ENCODE results near the gene NME5.

DNA sequence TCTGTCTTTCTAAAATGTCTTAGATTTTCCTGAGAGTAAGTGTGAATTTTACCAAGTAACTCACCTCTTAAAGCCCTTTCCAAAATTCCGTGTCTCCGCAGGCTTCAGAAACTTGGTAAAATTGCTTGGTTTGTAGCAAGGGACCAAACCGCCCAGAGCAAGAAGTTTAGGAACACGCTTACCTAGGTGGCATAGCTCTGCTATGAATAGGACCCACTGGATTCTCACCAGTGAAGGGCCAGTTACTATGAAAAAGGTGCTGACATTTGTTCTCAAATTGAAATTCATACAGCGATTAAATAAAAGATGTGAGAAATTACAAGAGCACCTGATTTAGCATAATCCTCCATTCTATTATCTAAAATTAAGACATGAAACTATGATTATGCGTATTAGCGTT is 6.7 kb downstream of the NME5 start:
- TF ChIP-seq POLR2A (IDR thresholded peaks at IDR 0.05; ENCODE audit: low read depth, low read length) (no peak), TAF1 (IDR thresholded peaks at IDR 0.05; ENCODE audit: low read depth, low read length) (no peak), POLR2AphosphoS5 (IDR thresholded peaks at IDR 0.05; ENCODE audit: low read depth, low read length) (no peak)
